Activated naive CD4-positive, alpha-beta T cell treated with anti-CD3 and anti-CD28 coated beads, Interleukin-2, amount 10 ng/mL, durations not matched to agents 7 days and 5 days (primary cell): ENCODE measurements around the gene TNFRSF1A.

Experiments used
- CTCF ChIA-PET: fragments of 350-600 bp; sonication (Branson Sonifier 250); formaldehyde crosslinking; loops from one replicate; lab custom pipeline; 2021; ENCODE audit warnings: antibody characterized with exemption; lab: Charles Lee
- DNase-seq: peaks from one replicate; pipeline ENCODE4 v3.0.0-alpha.2; 2020
- H3K27ac Mint-ChIP-seq: one replicate; pipeline ENCODE4 v1.8.0; 2021; ENCODE audit warnings: mild to moderate bottlenecking, moderate library complexity, mixed read lengths
- H3K27me3 Mint-ChIP-seq: one replicate; pipeline ENCODE4 v1.8.0; 2021; ENCODE audit warnings: mild to moderate bottlenecking, mixed read lengths
- H3K36me3 Mint-ChIP-seq: one replicate; pipeline ENCODE4 v1.8.0; 2021; ENCODE audit warnings: mixed read lengths
- H3K4me1 Mint-ChIP-seq: one replicate; pipeline ENCODE4 v1.8.0; 2021; ENCODE audit warnings: mixed read lengths
- H3K4me3 Mint-ChIP-seq: one replicate; pipeline ENCODE4 v1.8.0; 2021; ENCODE audit warnings: mild to moderate bottlenecking, moderate library complexity, mixed read lengths
- H3K9me3 Mint-ChIP-seq: one replicate; pipeline ENCODE4 v1.8.0; 2021; ENCODE audit warnings: mixed read lengths

TNFRSF1A gene

GRCh38 chr12:6324936-6325750, 16.7 kb downstream of the TNFRSF1A start:
- peaks cover 34% of the 10 kb centered on the region for H3K4me1 Mint-ChIP-seq
- no peaks in the 10 kb centered on the region for H3K27me3 Mint-ChIP-seq
- no peak overlapping the region for H3K4me3 Mint-ChIP-seq
- H3K36me3 Mint-ChIP-seq: peaks cover 15% of the 10 kb centered on the region
- no peaks in the 10 kb centered on the region for H3K9me3 Mint-ChIP-seq
- DNase-seq: no peak
- CTCF ChIA-PET: interaction anchor here (0.9 to 2.9 kb wide), 3 partner anchors 10 to 98 kb away, joined by 3 to 33 read pairs (median 15); no protein-coding TSS in a partner anchor
- H3K27ac Mint-ChIP-seq: peak overlapping the region; percentile 50

- H3K36me3 Mint-ChIP-seq: peaks cover 10% of the 10 kb centered on the region
These were observed 17.7 kb downstream of the TNFRSF1A start for GRCh38 chr12:6323995-6324711.

DNA sequence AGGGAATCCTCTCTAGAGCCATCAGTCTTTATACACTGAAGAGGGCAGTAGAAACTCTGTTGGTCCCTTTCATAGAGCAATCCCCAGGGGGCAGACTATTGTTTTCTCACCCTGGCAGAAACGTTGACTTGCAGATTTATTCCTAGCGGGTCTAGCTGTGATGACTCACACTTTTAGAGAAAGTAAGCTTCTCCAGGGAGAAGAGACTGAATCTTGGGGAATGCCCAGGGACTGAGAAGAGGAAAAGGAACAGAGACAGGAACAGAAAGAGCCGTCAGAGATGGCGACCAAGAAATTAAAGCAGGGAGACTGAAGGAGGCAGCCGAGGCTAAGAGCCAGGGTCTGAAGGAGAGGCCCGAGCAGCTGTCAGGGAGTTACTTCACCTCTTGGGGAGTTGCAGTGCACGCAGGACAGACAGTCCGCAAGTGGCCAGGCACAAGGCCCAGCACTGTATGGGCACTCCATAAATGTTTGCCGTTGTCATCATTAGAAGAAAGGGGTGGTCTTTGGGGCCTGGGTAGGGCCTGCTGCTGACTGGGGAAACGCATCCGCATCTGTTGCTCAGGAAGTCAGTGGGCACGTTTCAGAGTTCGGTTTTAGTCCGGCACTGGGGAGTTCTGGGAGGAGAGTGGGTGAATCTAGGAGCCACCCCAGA, 18.4 kb downstream of the TNFRSF1A start:
- H3K4me1 Mint-ChIP-seq: peaks cover 41% of the 10 kb centered on the region
- no peaks in the 10 kb centered on the region for H3K9me3 Mint-ChIP-seq
- H3K27me3 Mint-ChIP-seq: peaks cover 10% of the 10 kb centered on the region
- CTCF ChIA-PET: interaction anchor here (0.6 to 2.2 kb wide), 12 partner anchors 9 to 147 kb away, joined by 3 to 19 read pairs (median 7); partner anchors contain the start of gene VAMP1
- peak; percentile 49 for DNase-seq
- peaks cover 10% of the 10 kb centered on the region for H3K36me3 Mint-ChIP-seq
- peak overlapping the region; percentile 1 for H3K4me3 Mint-ChIP-seq
- peak overlapping the region; percentile 80 for H3K27ac Mint-ChIP-seq

More at GRCh38 chr12:6323995-6324711, 17.7 kb downstream of the TNFRSF1A start:
- no peak for DNase-seq
- peaks cover 36% of the 10 kb centered on the region for H3K4me1 Mint-ChIP-seq
- peaks cover 5% of the 10 kb centered on the region for H3K27me3 Mint-ChIP-seq
- H3K27ac Mint-ChIP-seq: peak overlapping the region; percentile 80
- H3K4me3 Mint-ChIP-seq: peak overlapping the region; percentile 1
- CTCF ChIA-PET: interaction anchor here (0.7 to 2.2 kb wide), 7 partner anchors 11 to 141 kb away, joined by 3 to 19 read pairs (median 8); no protein-coding TSS in a partner anchor
- H3K9me3 Mint-ChIP-seq: no peaks in the 10 kb centered on the region

GRCh38 chr12:6322969-6323339, 18.9 kb downstream of the TNFRSF1A start:
- Mint-ChIP-seq H3K27me3 (peaks cover 15% of the 10 kb centered on the region), H3K9me3 (no peaks in the 10 kb centered on the region), H3K27ac (peak overlapping the region; percentile 80), H3K36me3 (peaks cover 8% of the 10 kb centered on the region), H3K4me3 (no peak overlapping the region), H3K4me1 (peaks cover 46% of the 10 kb centered on the region)
- CTCF ChIA-PET: interaction anchor here (0.9 to 2.2 kb wide), 11 partner anchors 9 to 147 kb away, joined by 3 to 19 read pairs (median 8); partner anchors contain the start of gene VAMP1
- DNase-seq: no peak

DNA sequence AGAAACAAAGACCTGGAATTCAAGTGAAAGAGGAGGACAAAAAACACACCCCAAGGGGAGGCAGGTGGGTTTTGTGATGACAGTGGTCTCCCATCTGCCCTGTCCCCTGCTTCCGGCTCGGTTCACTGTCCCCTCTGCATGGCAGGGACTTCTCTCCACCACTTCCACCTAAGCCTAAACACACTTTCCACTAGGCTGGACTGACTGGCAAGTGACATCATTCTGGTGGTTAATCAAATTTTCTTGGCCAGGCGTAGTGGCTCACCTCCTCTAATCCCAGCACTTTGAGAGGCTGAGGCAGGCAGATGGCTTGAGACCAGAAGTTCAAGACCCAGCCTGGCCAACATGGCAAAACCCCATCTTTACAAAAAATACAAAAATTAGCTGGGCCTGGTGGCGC, 19.5 kb downstream of the TNFRSF1A start:
- H3K27me3 Mint-ChIP-seq: peaks cover 21% of the 10 kb centered on the region
- peaks cover 8% of the 10 kb centered on the region for H3K36me3 Mint-ChIP-seq
- no peak overlapping the region for H3K4me3 Mint-ChIP-seq
- CTCF ChIA-PET: interaction anchor here (0.9 to 2.2 kb wide), 9 partner anchors 9 to 142 kb away, joined by 3 to 19 read pairs (median 9); no protein-coding TSS in a partner anchor
- no peak overlapping the region for H3K27ac Mint-ChIP-seq
- no peak for DNase-seq
- H3K9me3 Mint-ChIP-seq: no peaks in the 10 kb centered on the region
- H3K4me1 Mint-ChIP-seq: peaks cover 50% of the 10 kb centered on the region

DNA sequence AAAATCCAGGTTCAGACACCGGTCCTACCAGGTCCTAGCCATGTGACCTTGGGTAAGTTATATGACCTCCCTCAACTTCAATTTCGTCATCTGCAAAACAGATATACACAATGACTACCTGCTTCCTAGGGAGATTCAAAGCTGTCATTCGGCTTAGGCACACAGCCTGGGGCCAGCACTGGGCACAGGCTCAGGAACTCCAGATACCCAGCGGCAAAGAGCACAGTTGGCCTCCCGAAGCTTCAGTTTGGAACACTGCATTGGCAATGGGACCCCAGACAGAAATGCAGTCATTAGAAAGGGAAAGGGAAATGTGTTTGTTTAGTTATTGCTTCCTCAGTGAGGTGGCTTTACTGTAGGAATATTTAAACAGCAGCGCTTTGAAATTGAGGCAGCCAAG, 20.0 kb downstream of the TNFRSF1A start:
- no peak overlapping the region for H3K27ac Mint-ChIP-seq
- no peak overlapping the region for H3K4me3 Mint-ChIP-seq
- DNase-seq: no peak
- no peaks in the 10 kb centered on the region for H3K9me3 Mint-ChIP-seq
- CTCF ChIA-PET: interaction anchor here (0.6 to 2.2 kb wide), 3 partner anchors 13 to 143 kb away, joined by 3 to 19 read pairs (median 3); no protein-coding TSS in a partner anchor
- peaks cover 26% of the 10 kb centered on the region for H3K27me3 Mint-ChIP-seq
- H3K36me3 Mint-ChIP-seq: peaks cover 7% of the 10 kb centered on the region
- H3K4me1 Mint-ChIP-seq: peaks cover 50% of the 10 kb centered on the region

GRCh38 chr12:6319446-6319845, 22.4 kb downstream of the TNFRSF1A start:
- CTCF ChIA-PET: no interaction called here
- no peak overlapping the region for H3K4me3 Mint-ChIP-seq
- no peak for DNase-seq
- H3K9me3 Mint-ChIP-seq: no peaks in the 10 kb centered on the region
- no peaks in the 10 kb centered on the region for H3K36me3 Mint-ChIP-seq
- peaks cover 34% of the 10 kb centered on the region for H3K4me1 Mint-ChIP-seq
- no peak overlapping the region for H3K27ac Mint-ChIP-seq
- peaks cover 46% of the 10 kb centered on the region for H3K27me3 Mint-ChIP-seq

GRCh38 chr12:6318440-6318879, 23.4 kb downstream of the TNFRSF1A start:
- H3K4me1 Mint-ChIP-seq: peaks cover 25% of the 10 kb centered on the region
- H3K9me3 Mint-ChIP-seq: no peaks in the 10 kb centered on the region
- DNase-seq: no peak
- H3K4me3 Mint-ChIP-seq: no peak overlapping the region
- no peak overlapping the region for H3K27ac Mint-ChIP-seq
- CTCF ChIA-PET: no interaction called here
- no peaks in the 10 kb centered on the region for H3K36me3 Mint-ChIP-seq
- peaks cover 50% of the 10 kb centered on the region for H3K27me3 Mint-ChIP-seq

- DNase-seq: no peak
- H3K27me3 Mint-ChIP-seq: peaks cover 56% of the 10 kb centered on the region
- H3K27ac Mint-ChIP-seq: no peak overlapping the region
- H3K4me1 Mint-ChIP-seq: peaks cover 19% of the 10 kb centered on the region
- CTCF ChIA-PET: no interaction called here
- H3K9me3 Mint-ChIP-seq: no peaks in the 10 kb centered on the region
- no peak overlapping the region for H3K4me3 Mint-ChIP-seq
- H3K36me3 Mint-ChIP-seq: no peaks in the 10 kb centered on the region
These were observed 24.0 kb downstream of the TNFRSF1A start for GRCh38 chr12:6317693-6318439.

- peaks cover 63% of the 10 kb centered on the region for H3K27me3 Mint-ChIP-seq
- CTCF ChIA-PET: no interaction called here
- DNase-seq: no peak
- no peak overlapping the region for H3K4me3 Mint-ChIP-seq
- H3K4me1 Mint-ChIP-seq: peaks cover 18% of the 10 kb centered on the region
- no peaks in the 10 kb centered on the region for H3K9me3 Mint-ChIP-seq
- H3K27ac Mint-ChIP-seq: no peak overlapping the region
- H3K36me3 Mint-ChIP-seq: no peaks in the 10 kb centered on the region
These were observed 24.8 kb downstream of the TNFRSF1A start for GRCh38 chr12:6316921-6317692.

DNA sequence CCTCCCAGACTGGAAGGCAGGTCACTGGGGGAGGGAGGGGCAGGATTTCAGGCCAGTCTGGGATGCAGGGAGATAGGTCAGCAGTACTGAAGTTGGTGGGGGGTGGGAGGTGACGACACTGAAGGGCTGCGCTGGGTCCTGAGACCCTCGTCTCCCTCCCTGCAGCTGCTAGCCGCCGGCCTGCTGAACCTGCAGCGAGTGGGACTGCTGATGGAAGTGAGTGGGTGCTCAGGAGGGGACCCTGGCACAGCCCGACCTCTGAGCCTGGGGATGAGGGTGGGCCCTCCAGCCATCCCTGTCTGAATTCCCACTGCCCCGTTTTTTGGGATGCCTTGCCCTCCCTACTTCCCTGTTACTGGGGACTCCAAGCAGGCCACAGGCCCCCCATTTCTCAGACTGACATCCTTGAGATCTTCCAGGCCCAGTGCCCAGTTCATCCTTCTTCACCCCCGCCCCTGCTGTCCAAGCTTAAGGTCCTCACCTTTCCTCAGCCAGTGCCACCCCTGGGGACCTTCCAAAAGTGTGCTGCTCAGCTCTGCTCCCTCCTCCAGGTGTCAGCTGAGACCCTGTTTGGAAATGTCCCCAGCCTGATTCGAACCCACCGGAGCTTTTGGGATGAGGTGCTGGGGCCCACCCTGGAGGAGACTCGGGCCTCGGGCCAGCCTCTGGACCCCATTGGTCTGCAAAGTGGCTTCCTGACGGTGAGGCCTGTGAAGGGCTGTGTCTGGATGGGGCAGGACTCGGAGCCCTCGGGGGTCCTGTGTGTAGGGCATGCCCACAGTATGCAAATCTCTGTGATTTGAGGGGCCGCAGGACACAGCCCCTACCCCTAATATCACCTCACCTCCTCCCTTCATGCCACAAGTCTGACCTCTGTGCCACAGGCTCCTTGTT, 25.9 kb downstream of the TNFRSF1A start:
- Mint-ChIP-seq H3K27ac (no peak overlapping the region), H3K4me3 (no peak overlapping the region), H3K4me1 (peaks cover 16% of the 10 kb centered on the region), H3K9me3 (no peaks in the 10 kb centered on the region), H3K27me3 (peaks cover 75% of the 10 kb centered on the region), H3K36me3 (no peaks in the 10 kb centered on the region)
- CTCF ChIA-PET: interaction anchor here (1.1 kb wide), 1 partner anchor 121 kb away, joined by 5 read pairs; no protein-coding TSS in a partner anchor
- no peak for DNase-seq

DNA sequence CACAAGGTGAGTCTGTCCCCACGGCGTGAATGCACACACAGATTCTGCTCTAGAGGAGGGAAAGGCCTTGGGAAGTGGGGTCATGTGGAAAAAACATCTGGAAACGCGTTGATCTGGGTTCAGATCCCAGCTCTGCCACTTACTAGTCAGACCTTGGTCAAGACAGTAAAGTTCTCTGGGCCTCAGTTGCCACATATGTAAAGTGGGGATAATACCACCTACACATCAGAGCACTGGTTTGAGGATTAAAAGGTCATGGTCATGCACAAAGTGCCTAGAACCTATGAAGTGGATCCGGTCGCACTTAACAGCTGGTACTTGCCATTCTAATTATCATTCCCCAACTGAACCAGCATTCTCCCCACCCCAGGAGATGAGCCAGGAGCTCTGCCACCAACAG, 26.7 kb downstream of the TNFRSF1A start:
- CTCF ChIA-PET: interaction anchor here (1.1 to 3.6 kb wide), 3 partner anchors 8 to 120 kb away, joined by 3 to 10 read pairs (median 5); no protein-coding TSS in a partner anchor

More for the DNA sequence above, 26.7 kb downstream of the TNFRSF1A start:
- no peaks in the 10 kb centered on the region for H3K9me3 Mint-ChIP-seq
- H3K4me1 Mint-ChIP-seq: peaks cover 16% of the 10 kb centered on the region
- H3K36me3 Mint-ChIP-seq: no peaks in the 10 kb centered on the region
- no peak overlapping the region for H3K27ac Mint-ChIP-seq
- H3K4me3 Mint-ChIP-seq: no peak overlapping the region
- H3K27me3 Mint-ChIP-seq: peaks cover 82% of the 10 kb centered on the region
- no peak for DNase-seq
